ENCODE results near the gene FTH1.
"Not testable (repeated sequence)": the region's sequence is repeated elsewhere in the genome, so short reads cannot be mapped to it uniquely, and the experiment has no call there.

The FTH1 gene

GRCh38 chr11:61967116-61967923 is at the start of gene FTH1:
TSS of gene FTH1 (minus strand) at chr11:61967634. CDS start at chr11:61967425, 209 bp downstream.
- peak within 1 kb of the TSS; percentile 85 for H3K4me3 ChIP-seq
- H3K27me3 ChIP-seq (ENCODE audit: low read depth) = no peaks in the 10 kb centered on the region
- DNase-seq (ENCODE audit: low spot score in 2 of 2) = peak; percentile 83 to 91
- peaks cover 41% of the 10 kb centered on the region for H3K36me3 ChIP-seq (replicated peaks)
- H3K9me3 ChIP-seq = no peaks in the 10 kb centered on the region
- peaks cover 33% of the 10 kb centered on the region for H3K4me1 ChIP-seq
- in situ Hi-C loops (cut with MboI; ENCODE audit: low sequenced_read_pairs) = no loop called here

GRCh38 chr11:62015615-62016014 is 48.2 kb upstream of the FTH1 start:
- DNase-seq (ENCODE audit: low spot score in 2 of 2) = no peak

GRCh38 chr11:62013537-62014476 is 46.4 kb upstream of the FTH1 start:
- in situ Hi-C loops (cut with MboI; ENCODE audit: low sequenced_read_pairs) = no loop called here
- H3K9me3 ChIP-seq = no peaks in the 10 kb centered on the region
- no peak overlapping the region for H3K4me3 ChIP-seq
- H3K36me3 ChIP-seq (replicated peaks) = no peaks in the 10 kb centered on the region
- H3K4me1 ChIP-seq = no peaks in the 10 kb centered on the region
- DNase-seq (ENCODE audit: low spot score in 2 of 2) = no peak
- H3K27me3 ChIP-seq (ENCODE audit: low read depth) = no peaks in the 10 kb centered on the region

More at GRCh38 chr11:62015615-62016014, 48.2 kb upstream of the FTH1 start:
- H3K27me3 ChIP-seq (ENCODE audit: low read depth) = no peaks in the 10 kb centered on the region
- in situ Hi-C loops (cut with MboI; ENCODE audit: low sequenced_read_pairs) = no loop called here
- no peaks in the 10 kb centered on the region for H3K4me1 ChIP-seq
- no peak overlapping the region for H3K4me3 ChIP-seq
- H3K36me3 ChIP-seq (replicated peaks) = no peaks in the 10 kb centered on the region
- H3K9me3 ChIP-seq = no peaks in the 10 kb centered on the region

- Histone ChIP-seq H3K27me3 (ENCODE audit: low read depth) (no peaks in the 10 kb centered on the region), H3K4me3 (no peak overlapping the region), H3K4me1 (no peaks in the 10 kb centered on the region), H3K36me3 (replicated peaks) (no peaks in the 10 kb centered on the region), H3K9me3 (no peaks in the 10 kb centered on the region)
- in situ Hi-C loops (cut with MboI; ENCODE audit: low sequenced_read_pairs) = no loop called here
- DNase-seq (ENCODE audit: low spot score in 2 of 2) = no peak
Observed at GRCh38 chr11:62012832-62013461, 45.5 kb upstream of the FTH1 start.

GRCh38 chr11:62012451-62012831 is 45.0 kb upstream of the FTH1 start:
- H3K36me3 ChIP-seq (replicated peaks) = no peaks in the 10 kb centered on the region
- H3K27me3 ChIP-seq (ENCODE audit: low read depth) = no peaks in the 10 kb centered on the region
- no peak for DNase-seq (ENCODE audit: low spot score in 2 of 2)
- no peaks in the 10 kb centered on the region for H3K4me1 ChIP-seq
- in situ Hi-C loops (cut with MboI; ENCODE audit: low sequenced_read_pairs) = no loop called here
- no peaks in the 10 kb centered on the region for H3K9me3 ChIP-seq
- no peak overlapping the region for H3K4me3 ChIP-seq

- Histone ChIP-seq H3K9me3 (no peaks in the 10 kb centered on the region), H3K4me3 (no peak overlapping the region), H3K36me3 (replicated peaks) (no peaks in the 10 kb centered on the region), H3K27me3 (ENCODE audit: low read depth) (no peaks in the 10 kb centered on the region), H3K4me1 (no peaks in the 10 kb centered on the region)
- DNase-seq (ENCODE audit: low spot score in 2 of 2) = no peak
- in situ Hi-C loops (cut with MboI; ENCODE audit: low sequenced_read_pairs) = no loop called here
Observed at GRCh38 chr11:62011881-62012280, 44.4 kb upstream of the FTH1 start.

- Histone ChIP-seq H3K4me3 (no peak overlapping the region), H3K9me3 (no peaks in the 10 kb centered on the region), H3K36me3 (replicated peaks) (no peaks in the 10 kb centered on the region), H3K27me3 (ENCODE audit: low read depth) (no peaks in the 10 kb centered on the region), H3K4me1 (no peaks in the 10 kb centered on the region)
- no peak for DNase-seq (ENCODE audit: low spot score in 2 of 2)
- in situ Hi-C loops (cut with MboI; ENCODE audit: low sequenced_read_pairs) = no loop called here
Observed at GRCh38 chr11:62010935-62011528, 43.6 kb upstream of the FTH1 start.

- H3K4me3 ChIP-seq = no peak overlapping the region
- no peaks in the 10 kb centered on the region for H3K36me3 ChIP-seq (replicated peaks)
- DNase-seq (ENCODE audit: low spot score in 2 of 2) = no peak
- H3K9me3 ChIP-seq = no peaks in the 10 kb centered on the region
- H3K27me3 ChIP-seq (ENCODE audit: low read depth) = no peaks in the 10 kb centered on the region
- in situ Hi-C loops (cut with MboI; ENCODE audit: low sequenced_read_pairs) = no loop called here
- no peaks in the 10 kb centered on the region for H3K4me1 ChIP-seq
Observed at GRCh38 chr11:62008193-62008592, 40.8 kb upstream of the FTH1 start.

GRCh38 chr11:62004473-62004872 is 37.0 kb upstream of the FTH1 start:
- H3K27me3 ChIP-seq (ENCODE audit: low read depth) = no peaks in the 10 kb centered on the region
- peaks cover 2% of the 10 kb centered on the region; the same call in 1 of the 2 replicates for H3K9me3 ChIP-seq
- H3K4me3 ChIP-seq = no peak overlapping the region
- no peaks in the 10 kb centered on the region for H3K36me3 ChIP-seq (replicated peaks)
- no peak for DNase-seq (ENCODE audit: low spot score in 2 of 2)
- H3K4me1 ChIP-seq = no peaks in the 10 kb centered on the region
- in situ Hi-C loops (cut with MboI; ENCODE audit: low sequenced_read_pairs) = no loop called here

- in situ Hi-C loops (cut with MboI; ENCODE audit: low sequenced_read_pairs); H3K27me3 ChIP-seq (ENCODE audit: low read depth); H3K36me3 ChIP-seq (replicated peaks); H3K4me1 ChIP-seq; H3K9me3 ChIP-seq; DNase-seq (ENCODE audit: low spot score in 2 of 2); H3K4me3 ChIP-seq: not testable (repeated sequence)
Observed at GRCh38 chr11:62002283-62002682, 34.8 kb upstream of the FTH1 start.

- Histone ChIP-seq H3K9me3 (peaks cover 9% of the 10 kb centered on the region; the same call in 1 of the 2 replicates), H3K27me3 (ENCODE audit: low read depth) (no peaks in the 10 kb centered on the region), H3K4me3 (no peak overlapping the region), H3K36me3 (replicated peaks) (no peaks in the 10 kb centered on the region), H3K4me1 (no peaks in the 10 kb centered on the region)
- in situ Hi-C loops (cut with MboI; ENCODE audit: low sequenced_read_pairs) = no loop called here
- DNase-seq (ENCODE audit: low spot score in 2 of 2) = no peak
Observed at GRCh38 chr11:62001450-62002191, 34.2 kb upstream of the FTH1 start.

- no peaks in the 10 kb centered on the region for H3K36me3 ChIP-seq (replicated peaks)
- no peaks in the 10 kb centered on the region for H3K4me1 ChIP-seq
- H3K4me3 ChIP-seq = no peak overlapping the region
- in situ Hi-C loops (cut with MboI; ENCODE audit: low sequenced_read_pairs) = no loop called here
- no peaks in the 10 kb centered on the region for H3K27me3 ChIP-seq (ENCODE audit: low read depth)
- DNase-seq (ENCODE audit: low spot score in 2 of 2) = no peak
- H3K9me3 ChIP-seq = peaks cover 9% of the 10 kb centered on the region; the same call in 1 of the 2 replicates
Observed at GRCh38 chr11:62000539-62001446, 33.4 kb upstream of the FTH1 start.
